ENCODE results near the gene AQP2. TPM values are rescaled to one million over a fixed set of nuclear protein-coding genes. Genes with fewer than 3 reads are reported as not detected.

The AQP2 gene
- total RNA-seq, 2 donors from 2014 or later, result not detected

DNA sequence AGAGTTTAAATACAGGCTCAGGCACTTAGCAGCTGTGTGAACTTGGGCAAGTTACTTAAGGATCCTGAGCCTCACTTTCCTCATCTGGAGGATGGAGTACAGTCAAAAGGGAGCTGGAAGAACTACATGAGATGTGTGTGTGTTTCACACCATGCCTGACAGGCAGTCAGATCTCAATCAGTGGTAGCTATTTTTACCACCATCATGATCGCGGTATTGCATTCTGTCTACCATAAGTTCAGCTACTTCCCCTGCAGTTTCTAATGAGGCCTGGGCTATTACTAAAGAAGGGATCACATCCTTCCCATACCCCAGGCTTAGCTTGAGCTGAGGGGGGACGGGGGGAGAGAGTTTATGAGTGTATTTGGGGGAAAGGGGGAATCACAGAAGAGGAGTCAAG is 29.3 kb downstream of the AQP2 start:
- intact Hi-C loops (cut with DNase I), result no loop called here
- Histone ChIP-seq H3K27ac (no peak overlapping the region), H3K4me1 (no peaks in the 10 kb centered on the region), H3K36me3 (no peaks in the 10 kb centered on the region), H3K9me3 (no peaks in the 10 kb centered on the region), H3K4me3 (no peak overlapping the region), H3K9ac (ENCODE audit: low read depth in 2 of 2, low read length in 2 of 2) (no peak overlapping the region), H3K27me3 (no peaks in the 10 kb centered on the region)
- no peak for TF ChIP-seq CTCF (IDR thresholded peaks at IDR 0.05)
- no peak for DNase-seq

DNA sequence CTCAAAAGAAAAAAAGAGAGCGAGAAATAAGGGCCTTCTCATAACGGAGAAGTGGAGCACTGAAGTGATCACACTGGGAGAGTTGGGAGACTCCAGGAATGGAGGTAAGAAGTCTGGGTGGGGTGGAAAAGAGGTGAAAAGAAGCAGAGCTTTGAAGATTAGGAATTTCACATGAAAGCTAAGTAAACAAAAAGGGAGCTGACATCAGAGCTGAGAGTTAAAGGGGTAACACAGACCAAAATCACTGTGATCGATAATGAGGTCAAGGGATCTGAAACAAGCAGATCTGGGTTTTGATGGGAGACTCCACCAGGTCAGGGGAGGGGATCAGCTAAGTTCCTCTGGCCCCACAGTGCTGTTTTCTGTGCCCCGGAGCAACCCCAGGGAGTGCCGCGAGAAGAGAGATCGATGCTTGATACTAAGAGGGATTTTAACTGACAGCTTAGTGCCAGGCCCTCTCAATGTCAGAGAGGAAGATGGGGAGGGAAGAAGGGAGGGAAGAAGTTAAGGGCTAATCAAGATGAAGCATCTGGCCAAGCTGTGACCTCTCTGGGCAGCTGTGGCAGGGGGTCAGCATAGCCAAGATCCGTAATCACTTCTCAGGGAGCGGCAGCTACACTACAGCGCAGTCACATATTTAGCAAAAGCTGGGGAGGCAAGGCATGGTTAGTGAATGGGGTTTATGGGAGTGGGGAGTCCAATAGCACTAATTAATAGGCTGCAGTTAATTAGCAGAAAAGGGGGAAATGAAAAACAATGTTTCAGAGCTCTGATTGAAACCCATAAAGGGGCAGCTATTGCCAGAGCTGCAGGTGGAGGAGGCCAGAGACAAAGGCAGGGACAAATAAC is 30.2 kb downstream of the AQP2 start:
- DNase-seq, result no peak
- Histone ChIP-seq H3K9ac (ENCODE audit: low read depth in 2 of 2, low read length in 2 of 2) (no peak overlapping the region), H3K9me3 (no peaks in the 10 kb centered on the region), H3K36me3 (no peaks in the 10 kb centered on the region), H3K4me1 (no peaks in the 10 kb centered on the region), H3K4me3 (no peak overlapping the region), H3K27ac (no peak overlapping the region), H3K27me3 (no peaks in the 10 kb centered on the region)
- intact Hi-C loops (cut with DNase I), result no loop called here
- no peak for TF ChIP-seq CTCF (IDR thresholded peaks at IDR 0.05)

DNA sequence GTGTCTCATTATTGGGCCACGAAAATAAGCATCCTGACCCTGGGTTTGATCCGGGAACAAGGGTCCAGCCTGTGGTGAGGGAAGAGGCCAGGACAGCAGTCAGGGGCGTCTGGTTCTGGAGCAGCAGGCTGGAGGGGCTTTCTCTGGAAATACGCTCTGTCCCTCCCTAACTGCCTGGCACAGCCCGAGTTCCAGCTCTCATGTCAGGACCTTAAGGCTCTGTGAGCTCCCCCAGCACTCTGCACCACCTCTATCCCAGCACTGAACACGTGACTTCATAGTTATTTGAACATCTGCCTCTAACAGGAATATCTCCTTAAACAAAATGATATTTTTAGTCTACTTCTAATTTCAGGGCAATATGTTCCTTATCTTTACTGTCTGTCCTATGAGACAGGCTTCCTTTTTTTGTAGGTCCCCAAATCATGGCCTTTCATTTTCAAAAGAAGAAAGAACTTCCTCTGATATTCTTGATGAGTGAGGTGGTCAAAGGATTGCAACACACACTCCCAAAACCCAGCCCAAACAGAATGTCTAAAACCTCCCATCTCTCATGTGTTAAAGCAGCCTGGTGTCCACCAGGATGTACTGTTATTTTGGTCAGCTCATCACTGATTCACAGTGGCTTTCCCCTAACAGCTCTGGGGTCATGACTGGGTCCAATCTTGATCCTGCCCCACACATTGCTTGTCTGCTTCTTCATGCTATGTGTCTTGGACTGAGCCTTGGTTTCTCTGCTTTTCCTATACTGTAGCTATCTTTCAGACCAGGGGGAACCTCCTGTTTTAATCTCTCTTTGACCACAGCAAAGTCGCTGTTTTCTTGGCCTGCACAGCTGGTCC is 31.9 kb downstream of the AQP2 start:
- H3K36me3 ChIP-seq, result no peaks in the 10 kb centered on the region
- H3K9me3 ChIP-seq, result no peaks in the 10 kb centered on the region
- H3K4me1 ChIP-seq, result no peaks in the 10 kb centered on the region
- no peak for TF ChIP-seq CTCF (IDR thresholded peaks at IDR 0.05)
- H3K27ac ChIP-seq, result no peak overlapping the region
- no peak for DNase-seq
- H3K9ac ChIP-seq (ENCODE audit: low read depth in 2 of 2, low read length in 2 of 2), result no peak overlapping the region
- H3K4me3 ChIP-seq, result no peak overlapping the region
- intact Hi-C loops (cut with DNase I), result no loop called here
- H3K27me3 ChIP-seq, result no peaks in the 10 kb centered on the region

DNA sequence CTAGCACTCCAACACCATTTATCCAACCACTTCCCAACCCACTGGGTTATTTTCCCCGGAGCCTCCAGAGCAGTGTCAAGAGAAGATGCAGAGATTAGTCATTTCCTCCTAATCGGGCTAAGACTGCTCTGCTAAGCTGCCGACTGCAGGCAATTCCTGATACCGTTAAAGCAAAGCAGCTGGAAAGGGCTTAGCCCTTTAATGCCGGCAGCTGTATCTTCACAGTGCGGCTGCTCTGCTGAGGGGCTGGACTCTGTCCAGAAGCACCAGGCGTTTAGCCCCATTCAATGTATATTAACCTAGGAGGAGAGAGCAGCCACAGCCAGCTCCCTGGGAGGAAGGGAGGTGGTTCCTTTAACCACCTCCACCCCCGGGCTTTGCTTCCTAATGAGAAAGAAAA is 33.4 kb downstream of the AQP2 start:
- TF ChIP-seq CTCF (IDR thresholded peaks at IDR 0.05), result no peak
- Histone ChIP-seq H3K36me3 (no peaks in the 10 kb centered on the region), H3K4me1 (no peaks in the 10 kb centered on the region), H3K27ac (no peak overlapping the region), H3K27me3 (no peaks in the 10 kb centered on the region), H3K4me3 (no peak overlapping the region), H3K9ac (ENCODE audit: low read depth in 2 of 2, low read length in 2 of 2) (no peak overlapping the region), H3K9me3 (no peaks in the 10 kb centered on the region)
- DNase-seq, result no peak
- intact Hi-C loops (cut with DNase I), result no loop called here

GRCh38 chr12:49984476-49985359 is 34.2 kb downstream of the AQP2 start:
- Histone ChIP-seq H3K36me3 (no peaks in the 10 kb centered on the region), H3K27me3 (no peaks in the 10 kb centered on the region), H3K4me1 (no peaks in the 10 kb centered on the region), H3K4me3 (no peak overlapping the region), H3K9ac (ENCODE audit: low read depth in 2 of 2, low read length in 2 of 2) (no peak overlapping the region), H3K9me3 (no peaks in the 10 kb centered on the region), H3K27ac (no peak overlapping the region)
- DNase-seq, result no peak
- intact Hi-C loops (cut with DNase I), result no loop called here
- no peak for TF ChIP-seq CTCF (IDR thresholded peaks at IDR 0.05)
